GM23338 (cell line): ENCODE measurements around the gene MTREX. TPM values are rescaled to one million over a fixed set of nuclear protein-coding genes. Genes with fewer than 3 reads are reported as not detected.
A peak's percentile ranks its signal among the peaks of the same experiment; 100 is the strongest.

Source experiments
- ATAC-seq: fragments of 200-7000 bp; cut with Tn5 transposase; 3 replicates; pipeline ENCODE4 v1.9.1; 2020
- DNase-seq: peaks from one replicate; pipeline ENCODE4 v3.0.0-alpha.2; 2015; ENCODE audit warnings: low spot score
- H2AFZ ChIP-seq: fragments of 200-600 bp; sonication (generic); 2 replicates; pipeline ENCODE4 v1.8.0; 2016; ENCODE audit warnings: antibody characterized with exemption, mild to moderate bottlenecking, moderate library complexity
- H3F3A ChIP-seq: fragments of 200-600 bp; sonication (generic); replicated peaks from 2 replicates; pipeline ENCODE4 v1.8.0; 2017; ENCODE audit warnings: antibody characterized with exemption, mixed run types, low read depth
- H3K27ac ChIP-seq: fragments of 200-600 bp; sonication (generic); 2 replicates; pipeline ENCODE4 v1.6.1; 2016; ENCODE audit warnings: low read depth
- H3K27me3 ChIP-seq: fragments of 200-600 bp; sonication (generic); 2 replicates; pipeline ENCODE4 v1.8.0; 2016; ENCODE audit warnings: mild to moderate bottlenecking, mixed run types, moderate library complexity; ENCODE audit not compliant: insufficient read depth
- H3K36me3 ChIP-seq: fragments of 200-600 bp; sonication (generic); 2 replicates; pipeline ENCODE4 v1.8.0; 2016; ENCODE audit warnings: mild to moderate bottlenecking; ENCODE audit not compliant: insufficient read depth
- H3K4me1 ChIP-seq: fragments of 200-600 bp; sonication (generic); 2 replicates; pipeline ENCODE4 v1.8.0; 2016; ENCODE audit warnings: mild to moderate bottlenecking, moderate library complexity; ENCODE audit not compliant: insufficient read depth
- H3K4me2 ChIP-seq: fragments of 200-600 bp; sonication (generic); 2 replicates; pipeline ENCODE4 v1.7.1; 2017; ENCODE audit warnings: mixed run types
- H3K4me3 ChIP-seq: fragments of 200-600 bp; sonication (generic); 2 replicates; pipeline ENCODE4 v1.6.1; 2016; ENCODE audit warnings: mixed run types
- H3K79me2 ChIP-seq: fragments of 200-600 bp; sonication (generic); replicated peaks from 2 replicates; pipeline ENCODE4 v1.8.0; 2017; ENCODE audit warnings: mild to moderate bottlenecking; ENCODE audit not compliant: insufficient read depth
- H3K9me2 ChIP-seq: fragments of 200-600 bp; sonication (generic); 2 replicates; pipeline ENCODE4 v1.8.0; 2017; ENCODE audit not compliant: insufficient read depth
- H4K20me1 ChIP-seq: fragments of 200-600 bp; sonication (generic); replicated peaks from 2 replicates; pipeline ENCODE4 v1.8.0; 2017; ENCODE audit warnings: mild to moderate bottlenecking; ENCODE audit not compliant: insufficient read depth
- H3K27ac Mint-ChIP-seq: 2 replicates; pipeline ENCODE4 v1.8.0; 2020; ENCODE audit warnings: inconsistent platforms, mild to moderate bottlenecking, moderate library complexity, mixed read lengths
- H3K27me3 Mint-ChIP-seq: 3 replicates; pipeline ENCODE4 v1.8.0; 2022; ENCODE audit warnings: low read depth, mild to moderate bottlenecking, moderate library complexity, mixed read lengths, inconsistent platforms; ENCODE audit not compliant: insufficient read depth, poor library complexity
- H3K36me3 Mint-ChIP-seq: 3 replicates; pipeline ENCODE4 v1.8.0; 2021; ENCODE audit warnings: low read depth, mild to moderate bottlenecking, inconsistent platforms, moderate library complexity, mixed read lengths
- H3K4me1 Mint-ChIP-seq: 3 replicates; pipeline ENCODE4 v1.8.0; 2020; ENCODE audit warnings: mild to moderate bottlenecking, inconsistent platforms, mixed read lengths
- H3K4me3 Mint-ChIP-seq: 3 replicates; pipeline ENCODE4 v1.8.0; 2021; ENCODE audit warnings: moderate library complexity, mild to moderate bottlenecking, inconsistent platforms, mixed read lengths
- H3K9me3 Mint-ChIP-seq: 3 replicates; pipeline ENCODE4 v1.8.0; 2020; ENCODE audit warnings: moderate library complexity, mild to moderate bottlenecking, inconsistent platforms, mixed read lengths
- CREB1 ChIP-seq: fragments of 250-450 bp; sonication (Bioruptor Pico); IDR thresholded peaks from 2 replicates; pipeline ENCODE4 v1.5.0; 2020; ENCODE audit warnings: low read depth, mild to moderate bottlenecking, moderate library complexity
- CTCF ChIP-seq, 2 experiments: fragments of 200-600 bp in 1 of 2; sonication (generic) in 1 of 2; conservative IDR thresholded peaks; 2 replicates each; pipeline versions ENCODE4 v1.5.1 to v1.6.1; 2016 to 2017; ENCODE audit warnings: antibody characterized with exemption in 2 of 2, low read depth in 2 of 2, mild to moderate bottlenecking in 2 of 2, moderate library complexity in 1 of 2
- EZH2 ChIP-seq: fragments of 200-600 bp; sonication (generic); IDR thresholded peaks from one replicate; pipeline ENCODE4 v1.8.0; 2017; ENCODE audit warnings: antibody characterized with exemption, mild to moderate bottlenecking, low read depth; ENCODE audit not compliant: unreplicated experiment
- JUNB ChIP-seq: IDR thresholded peaks from one replicate; pipeline ENCODE4 v1.6.1; 2016; ENCODE audit warnings: antibody characterized with exemption; ENCODE audit not compliant: unreplicated experiment
- NANOG ChIP-seq: IDR thresholded peaks from 2 replicates; pipeline ENCODE4 v1.6.1; 2016; ENCODE audit warnings: antibody characterized with exemption, borderline replicate concordance
- POLR2AphosphoS5 ChIP-seq: IDR thresholded peaks from 2 replicates; pipeline ENCODE4 v1.6.1; 2016; ENCODE audit warnings: antibody characterized with exemption, low read depth
- REST ChIP-seq: IDR thresholded peaks from one replicate; pipeline ENCODE4 v1.6.1; 2018; ENCODE audit warnings: antibody characterized with exemption; ENCODE audit not compliant: unreplicated experiment
- STAT1 ChIP-seq: IDR thresholded peaks from one replicate; pipeline ENCODE4 v1.6.1; 2016; ENCODE audit warnings: antibody characterized with exemption; ENCODE audit not compliant: unreplicated experiment
- ZNF114 ChIP-seq: fragments of 250-450 bp; sonication (Bioruptor Pico); IDR thresholded peaks from 2 replicates; pipeline ENCODE4 v1.5.0; 2020; ENCODE audit warnings: mild to moderate bottlenecking, moderate library complexity
- ZNF331 ChIP-seq: fragments of 250-450 bp; sonication (Bioruptor Pico); IDR thresholded peaks from 2 replicates; pipeline ENCODE4 v1.5.0; 2020; ENCODE audit warnings: low read depth, mild to moderate bottlenecking, moderate library complexity
- ZNF462 ChIP-seq: fragments of 250-450 bp; sonication (Bioruptor Pico); IDR thresholded peaks from 2 replicates; pipeline ENCODE4 v1.5.0; 2020; ENCODE audit warnings: mild to moderate bottlenecking, moderate library complexity
- polyA plus RNA-seq: library from polyadenylated mRNA; unstranded; fragments of >200 nt; fragmentation: Nextera tagmentation; extraction: Ambion mirVana; gene quantifications from 2 replicates; pipeline ENCODE4 v1.2.1, GENCODE V29; 2016
- total RNA-seq: library from RNA; depleted of rRNA; stranded (reverse); fragments of >200 nt; shearing (Covaris generic); gene quantifications from 2 replicates; pipeline ENCODE4 v1.2.3, GENCODE V29; 2014

The MTREX gene
- total and polyA plus RNA-seq, 2 experiments from 2014 or later, result 47.5 to 94.9 TPM

GRCh38 chr5:55411876-55412275 lies 104.1 kb downstream of the MTREX start (continued):
- no peak for TF ChIP-seq ZNF462
- no peak for TF ChIP-seq CREB1 (CRISPR knock-in tag)
- TF ChIP-seq EZH2, result no peak

- Mint-ChIP-seq H3K27me3 (no peaks in the 10 kb centered on the region), H3K4me3 (no peak overlapping the region), H3K27ac (no peak overlapping the region), H3K9me3 (no peaks in the 10 kb centered on the region), H3K4me1 (no peaks in the 10 kb centered on the region; the same call in 2 of the 3 replicates), H3K36me3 (peaks cover 30% of the 10 kb centered on the region; the same call in 2 of the 3 replicates)
- Histone ChIP-seq H3K4me1 (no peaks in the 10 kb centered on the region), H3K79me2 (no peaks in the 10 kb centered on the region), H4K20me1 (no peaks in the 10 kb centered on the region), H3K4me3 (no peak overlapping the region), H3K36me3 (no peaks in the 10 kb centered on the region; the same call in none of the 2 replicates), H3F3A (no peaks in the 10 kb centered on the region; the same call in 1 of the 2 replicates), H3K27me3 (no peaks in the 10 kb centered on the region), H3K4me2 (no peak overlapping the region), H3K9me2 (no peaks in the 10 kb centered on the region), H2AFZ (no peak overlapping the region), H3K27ac (peak overlapping the region; percentile 41; the same call in 1 of the 2 replicates)
- DNase-seq, result no peak
- no peak for ATAC-seq
- no peak for TF ChIP-seq POLR2AphosphoS5
- TF ChIP-seq STAT1, result no peak
- TF ChIP-seq ZNF331 (CRISPR knock-in tag), result no peak
- TF ChIP-seq EZH2, result no peak
- no peak for TF ChIP-seq CREB1 (CRISPR knock-in tag)
- TF ChIP-seq JUNB, result no peak
- TF ChIP-seq CTCF (conservative IDR thresholded peaks at IDR 0.05; ENCODE audit: low read depth in 2 of 2), result no peak
- no peak for TF ChIP-seq NANOG
- TF ChIP-seq REST, result no peak
- no peak for TF ChIP-seq ZNF114 (CRISPR knock-in tag)
Measured at GRCh38 chr5:55413644-55414043, 105.9 kb downstream of the MTREX start.
